ENCODE data around the gene ZSWIM7. TPM values are rescaled to one million over a fixed set of nuclear protein-coding genes. Genes with fewer than 3 reads are reported as not detected.

The ZSWIM7 gene
- total and polyA plus RNA-seq, 2 of the 4 experiments (the other 2 are of a cell fraction) = 6.8 to 12.1 TPM

DNA sequence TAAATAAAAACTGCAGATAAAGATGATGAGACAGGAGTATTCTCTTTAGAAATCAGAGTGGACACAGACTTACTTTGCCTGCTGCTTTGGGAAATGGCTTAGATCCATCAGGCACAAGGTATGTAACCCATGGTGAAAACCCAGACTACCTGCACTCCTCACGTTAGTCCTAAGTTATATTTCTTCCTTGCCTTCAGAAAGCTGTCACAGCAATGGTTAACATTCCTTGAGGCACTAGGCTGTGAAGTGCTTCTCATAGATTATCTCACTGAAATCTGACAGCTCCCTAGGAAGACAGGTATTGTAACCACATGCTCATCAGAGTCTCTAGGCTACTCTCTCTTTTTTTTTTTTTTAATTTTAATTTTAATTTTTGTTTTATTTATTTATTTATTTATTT, 20.9 kb downstream of the ZSWIM7 start:
- ATAC-seq (ENCODE audit: low read depth) = no peak
- no peak overlapping the region for H2AK5ac ChIP-seq (ENCODE audit: low read depth, low read length)
- no CpG with 5 or more reads among the region's 1 CpG for WGBS, 2 experiments (ENCODE audit: extremely low coverage in 2 of 2, insufficient read length in 1 of 2)
- CTCF ChIA-PET = interaction anchor here (1.3 kb wide), 1 partner anchor 34 kb away, joined by 3 read pairs; the partner anchor contains the start of gene ADORA2B
- no peak overlapping the region for H3K18ac ChIP-seq (ENCODE audit: low read depth, low read length)
- BruUV-seq (replicated peaks) = no TSS peak
- no peak overlapping the region for H3K4me2 ChIP-seq (ENCODE audit: low read depth, low read length)
- H3K79me1 ChIP-seq (ENCODE audit: low read depth in 1 of 2, low read length in 2 of 2) = peaks cover 7 to 29% of the 10 kb centered on the region in 2 experiments; a peak in 3 of 4 replicates
- POLR2A ChIA-PET (ENCODE audit: unreplicated experiment) = no interaction called here
- H2BK120ac ChIP-seq (ENCODE audit: low read depth, low read length) = no peak overlapping the region
- no peak overlapping the region for H3K4ac ChIP-seq (ENCODE audit: low read depth, low read length)
- dilution Hi-C loops (cut with HindIII; ENCODE audit: low sequenced_read_pairs, unreplicated experiment) = no loop called here
- no peak overlapping the region for H3K56ac ChIP-seq (ENCODE audit: extremely low read depth, insufficient read depth, low read length)
- peaks cover 16% of the 10 kb centered on the region for H3K36me3 ChIP-seq (ENCODE audit: control insufficient read depth, insufficient read depth, low read length)
- TF ChIP-seq, protein P1, sequence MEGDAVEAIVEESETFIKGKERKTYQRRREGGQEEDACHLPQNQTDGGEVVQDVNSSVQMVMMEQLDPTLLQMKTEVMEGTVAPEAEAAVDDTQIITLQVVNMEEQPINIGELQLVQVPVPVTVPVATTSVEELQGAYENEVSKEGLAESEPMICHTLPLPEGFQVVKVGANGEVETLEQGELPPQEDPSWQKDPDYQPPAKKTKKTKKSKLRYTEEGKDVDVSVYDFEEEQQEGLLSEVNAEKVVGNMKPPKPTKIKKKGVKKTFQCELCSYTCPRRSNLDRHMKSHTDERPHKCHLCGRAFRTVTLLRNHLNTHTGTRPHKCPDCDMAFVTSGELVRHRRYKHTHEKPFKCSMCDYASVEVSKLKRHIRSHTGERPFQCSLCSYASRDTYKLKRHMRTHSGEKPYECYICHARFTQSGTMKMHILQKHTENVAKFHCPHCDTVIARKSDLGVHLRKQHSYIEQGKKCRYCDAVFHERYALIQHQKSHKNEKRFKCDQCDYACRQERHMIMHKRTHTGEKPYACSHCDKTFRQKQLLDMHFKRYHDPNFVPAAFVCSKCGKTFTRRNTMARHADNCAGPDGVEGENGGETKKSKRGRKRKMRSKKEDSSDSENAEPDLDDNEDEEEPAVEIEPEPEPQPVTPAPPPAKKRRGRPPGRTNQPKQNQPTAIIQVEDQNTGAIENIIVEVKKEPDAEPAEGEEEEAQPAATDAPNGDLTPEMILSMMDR (conservative IDR thresholded peaks at IDR 0.05; ENCODE audit: low read depth, low read length) = no peak
- no peak for TF ChIP-seq MXI1 (IDR thresholded peaks at IDR 0.05; ENCODE audit: borderline replicate concordance, low read depth, low read length)
- no peak for TF ChIP-seq MAFK (IDR thresholded peaks at IDR 0.05; ENCODE audit: low read depth, low read length)
- no peak for TF ChIP-seq NFE2L2 (IDR thresholded peaks at IDR 0.05; ENCODE audit: low read depth, low read length)
- no peak for TF ChIP-seq RAD21 (IDR thresholded peaks at IDR 0.05; ENCODE audit: low read length)
- no peak for TF ChIP-seq SMC3 (IDR thresholded peaks at IDR 0.05; ENCODE audit: low read depth, low read length)
- TF ChIP-seq MAZ (IDR thresholded peaks at IDR 0.05; ENCODE audit: borderline replicate concordance, low read depth, low read length) = no peak
- no peak for TF ChIP-seq BHLHE40 (IDR thresholded peaks at IDR 0.05; ENCODE audit: low read depth, low read length)
- no peak for TF ChIP-seq POLR2A (IDR thresholded peaks at IDR 0.05; ENCODE audit: low read depth, low read length)
- TF ChIP-seq FOS (IDR thresholded peaks at IDR 0.05; ENCODE audit: low read depth, low read length) = no peak
- TF ChIP-seq, protein P2, sequence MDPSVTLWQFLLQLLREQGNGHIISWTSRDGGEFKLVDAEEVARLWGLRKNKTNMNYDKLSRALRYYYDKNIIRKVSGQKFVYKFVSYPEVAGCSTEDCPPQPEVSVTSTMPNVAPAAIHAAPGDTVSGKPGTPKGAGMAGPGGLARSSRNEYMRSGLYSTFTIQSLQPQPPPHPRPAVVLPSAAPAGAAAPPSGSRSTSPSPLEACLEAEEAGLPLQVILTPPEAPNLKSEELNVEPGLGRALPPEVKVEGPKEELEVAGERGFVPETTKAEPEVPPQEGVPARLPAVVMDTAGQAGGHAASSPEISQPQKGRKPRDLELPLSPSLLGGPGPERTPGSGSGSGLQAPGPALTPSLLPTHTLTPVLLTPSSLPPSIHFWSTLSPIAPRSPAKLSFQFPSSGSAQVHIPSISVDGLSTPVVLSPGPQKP (IDR thresholded peaks at IDR 0.05; ENCODE audit: borderline replicate concordance, low read depth, low read length) = no peak
- no peak for TF ChIP-seq CHD1 (IDR thresholded peaks at IDR 0.05; ENCODE audit: low read depth, low read length)
- no peak for TF ChIP-seq CEBPB (IDR thresholded peaks at IDR 0.05; ENCODE audit: low read depth, low read length)
- TF ChIP-seq, protein P3, sequence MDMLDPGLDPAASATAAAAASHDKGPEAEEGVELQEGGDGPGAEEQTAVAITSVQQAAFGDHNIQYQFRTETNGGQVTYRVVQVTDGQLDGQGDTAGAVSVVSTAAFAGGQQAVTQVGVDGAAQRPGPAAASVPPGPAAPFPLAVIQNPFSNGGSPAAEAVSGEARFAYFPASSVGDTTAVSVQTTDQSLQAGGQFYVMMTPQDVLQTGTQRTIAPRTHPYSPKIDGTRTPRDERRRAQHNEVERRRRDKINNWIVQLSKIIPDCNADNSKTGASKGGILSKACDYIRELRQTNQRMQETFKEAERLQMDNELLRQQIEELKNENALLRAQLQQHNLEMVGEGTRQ (IDR thresholded peaks at IDR 0.05; ENCODE audit: low read depth, low read length) = no peak
- TF ChIP-seq RCOR1 (IDR thresholded peaks at IDR 0.05; ENCODE audit: insufficient replicate concordance, low read length) = no peak
- TF ChIP-seq RFX5 (IDR thresholded peaks at IDR 0.05; ENCODE audit: low read depth, low read length) = no peak
- intact Hi-C loops (cut with micrococcal nuclease) = no loop called here
- no peak overlapping the region for H3K9ac ChIP-seq (ENCODE audit: low read depth, low read length)
- H2AK9ac ChIP-seq (replicated peaks; ENCODE audit: low read depth, low read length, poor library complexity) = no peak overlapping the region
- H4K20me1 ChIP-seq (ENCODE audit: insufficient read depth, low read length) = no peaks in the 10 kb centered on the region
- no peak overlapping the region for H3K4me3 ChIP-seq (ENCODE audit: insufficient read depth, low read depth, low read length)
- peaks cover 10% of the 10 kb centered on the region; the same call in 1 of the 2 replicates for H3K9me1 ChIP-seq (ENCODE audit: insufficient read depth, low read length)
- H3K9me3 ChIP-seq (ENCODE audit: control insufficient read depth, insufficient read depth, low read length) = no peaks in the 10 kb centered on the region
- no peak overlapping the region for H2AFZ ChIP-seq (replicated peaks; ENCODE audit: low read length, poor library complexity)
- no peak overlapping the region for H4K8ac ChIP-seq (ENCODE audit: low read depth in 2 of 2, low read length in 2 of 2)
- no peak overlapping the region for H3K27ac ChIP-seq (ENCODE audit: insufficient read depth, low read length)
- no peak overlapping the region for H2BK20ac ChIP-seq (ENCODE audit: low read depth, low read length)
- H3K27me3 ChIP-seq (ENCODE audit: control insufficient read depth, insufficient read depth, low read length) = no peaks in the 10 kb centered on the region
- H3K4me1 ChIP-seq (ENCODE audit: control insufficient read depth, insufficient read depth, low read length) = peaks cover 2% of the 10 kb centered on the region
- H3K23ac ChIP-seq (ENCODE audit: low read depth, low read length) = no peak overlapping the region
- no peak overlapping the region for H3K14ac ChIP-seq (replicated peaks; ENCODE audit: low read depth, low read length)
- in situ Hi-C loops (cut with MboI; ENCODE audit: low sequenced_read_pairs) = no loop called here
- no peak overlapping the region for H2BK5ac ChIP-seq (ENCODE audit: low read depth, low read length, poor library complexity, severe bottlenecking)
- DNase-seq = no peak
- H4K5ac ChIP-seq (ENCODE audit: low read depth, low read length) = no peak overlapping the region
- H4K91ac ChIP-seq (ENCODE audit: insufficient read depth, low read depth, low read length) = no peak overlapping the region
- no peak overlapping the region for H2BK15ac ChIP-seq (ENCODE audit: low read depth, low read length)

Measured in IMR-90 (cell line).